ENCODE measurements around the gene ABCC6.
"Not testable (repeated sequence)": the region's sequence is repeated elsewhere in the genome, so short reads cannot be mapped to it uniquely, and the experiment has no call there.

The ABCC6 gene

DNA sequence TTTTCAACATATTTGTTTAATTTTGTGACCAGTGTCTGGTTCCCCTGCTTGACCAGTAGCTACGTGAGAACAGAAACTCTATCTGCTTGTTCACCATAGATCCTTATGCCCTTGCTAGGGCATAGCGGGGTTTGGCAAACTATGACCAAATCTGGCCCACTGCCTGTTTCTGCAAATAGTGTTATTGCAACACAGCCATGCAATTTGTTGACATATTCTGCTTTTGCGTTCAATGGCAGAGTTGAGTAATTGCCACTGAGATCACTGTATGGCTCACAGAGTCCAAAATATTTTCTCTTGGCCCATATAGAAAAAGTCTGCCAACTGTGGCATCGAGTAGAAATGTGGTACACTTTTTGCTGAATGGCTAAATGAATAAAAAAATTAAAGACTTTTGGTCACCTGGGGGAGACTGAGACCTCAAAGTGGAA, 9.4 kb downstream of the ABCC6 start:
- H3K9me3 ChIP-seq (ENCODE audit: control insufficient read depth, low read length); H3K9ac ChIP-seq (ENCODE audit: low read length); H3K36me3 ChIP-seq (ENCODE audit: control insufficient read depth, insufficient read depth, low read length); H3K4me3 ChIP-seq (ENCODE audit: low read length); H3K4me1 ChIP-seq (ENCODE audit: control insufficient read depth, insufficient read depth, low read length); H3K27me3 ChIP-seq (ENCODE audit: control insufficient read depth, insufficient read depth, low read length): not testable (repeated sequence)

GRCh38 chr16:16211404-16211803, 11.9 kb downstream of the ABCC6 start:
- not testable (repeated sequence) for H3K9me3 ChIP-seq (ENCODE audit: control insufficient read depth, low read length); H3K9ac ChIP-seq (ENCODE audit: low read length); H3K4me3 ChIP-seq (ENCODE audit: low read length); H3K4me1 ChIP-seq (ENCODE audit: control insufficient read depth, insufficient read depth, low read length); H3K36me3 ChIP-seq (ENCODE audit: control insufficient read depth, insufficient read depth, low read length); H3K27me3 ChIP-seq (ENCODE audit: control insufficient read depth, insufficient read depth, low read length)

GRCh38 chr16:16208461-16208860, 14.8 kb downstream of the ABCC6 start:
- H3K27me3 ChIP-seq (ENCODE audit: control insufficient read depth, insufficient read depth, low read length); H3K4me3 ChIP-seq (ENCODE audit: low read length); H3K9me3 ChIP-seq (ENCODE audit: control insufficient read depth, low read length); H3K4me1 ChIP-seq (ENCODE audit: control insufficient read depth, insufficient read depth, low read length); H3K9ac ChIP-seq (ENCODE audit: low read length); H3K36me3 ChIP-seq (ENCODE audit: control insufficient read depth, insufficient read depth, low read length): not testable (repeated sequence)

GRCh38 chr16:16207787-16208334, 15.4 kb downstream of the ABCC6 start:
- not testable (repeated sequence) for H3K9ac ChIP-seq (ENCODE audit: low read length); H3K36me3 ChIP-seq (ENCODE audit: control insufficient read depth, insufficient read depth, low read length); H3K4me3 ChIP-seq (ENCODE audit: low read length); H3K27me3 ChIP-seq (ENCODE audit: control insufficient read depth, insufficient read depth, low read length); H3K9me3 ChIP-seq (ENCODE audit: control insufficient read depth, low read length); H3K4me1 ChIP-seq (ENCODE audit: control insufficient read depth, insufficient read depth, low read length)

- H3K36me3 ChIP-seq (ENCODE audit: control insufficient read depth, insufficient read depth, low read length); H3K9ac ChIP-seq (ENCODE audit: low read length); H3K4me1 ChIP-seq (ENCODE audit: control insufficient read depth, insufficient read depth, low read length); H3K9me3 ChIP-seq (ENCODE audit: control insufficient read depth, low read length); H3K4me3 ChIP-seq (ENCODE audit: low read length); H3K27me3 ChIP-seq (ENCODE audit: control insufficient read depth, insufficient read depth, low read length): not testable (repeated sequence)
Measured at GRCh38 chr16:16207097-16207786, 16.1 kb downstream of the ABCC6 start.

DNA sequence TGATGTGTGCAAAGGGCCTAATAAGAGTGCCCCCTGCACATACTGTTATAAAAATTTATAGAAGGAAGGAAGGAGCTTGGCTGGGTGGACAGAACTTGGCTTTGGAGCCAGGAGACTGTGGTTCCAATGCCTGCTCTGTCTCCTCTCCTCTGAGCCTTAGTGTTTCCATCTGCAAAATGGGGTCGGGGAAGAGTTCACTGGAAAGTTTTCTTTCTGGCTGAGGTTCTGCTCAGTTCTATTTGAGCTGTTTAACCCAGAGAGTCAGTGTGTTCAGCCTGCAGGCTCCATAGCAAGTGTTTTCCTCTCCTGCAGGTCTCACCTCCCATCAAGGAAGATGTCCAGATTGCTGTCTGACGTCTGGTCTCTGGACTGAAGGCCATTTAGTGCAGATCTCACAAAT, 17.4 kb downstream of the ABCC6 start:
- not testable (repeated sequence) for H3K9me3 ChIP-seq (ENCODE audit: control insufficient read depth, low read length); H3K4me1 ChIP-seq (ENCODE audit: control insufficient read depth, insufficient read depth, low read length); H3K4me3 ChIP-seq (ENCODE audit: low read length); H3K27me3 ChIP-seq (ENCODE audit: control insufficient read depth, insufficient read depth, low read length); H3K9ac ChIP-seq (ENCODE audit: low read length); H3K36me3 ChIP-seq (ENCODE audit: control insufficient read depth, insufficient read depth, low read length)

DNA sequence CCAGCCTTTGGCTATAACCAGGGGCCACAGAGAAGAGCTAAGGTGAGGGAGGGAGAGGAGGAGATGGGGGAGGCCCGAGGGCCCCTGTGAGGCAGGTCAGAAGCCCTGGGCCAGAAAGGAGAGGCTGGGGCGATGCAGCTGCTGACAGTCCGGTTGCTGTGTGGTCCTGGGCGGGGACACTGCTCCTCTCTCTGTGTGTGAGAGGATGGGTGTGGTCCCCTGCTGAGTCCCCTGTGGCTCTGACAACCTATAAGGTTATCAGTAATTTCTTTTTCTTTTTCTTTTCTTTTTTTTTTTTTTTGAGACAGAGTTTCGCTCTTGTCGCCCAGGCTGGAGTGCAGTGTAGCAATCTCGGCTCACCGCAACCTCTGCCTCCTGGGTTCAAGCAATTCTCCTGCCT, 18.7 kb downstream of the ABCC6 start:
- H3K9me3 ChIP-seq (ENCODE audit: control insufficient read depth, low read length); H3K4me1 ChIP-seq (ENCODE audit: control insufficient read depth, insufficient read depth, low read length); H3K36me3 ChIP-seq (ENCODE audit: control insufficient read depth, insufficient read depth, low read length); H3K9ac ChIP-seq (ENCODE audit: low read length); H3K4me3 ChIP-seq (ENCODE audit: low read length); H3K27me3 ChIP-seq (ENCODE audit: control insufficient read depth, insufficient read depth, low read length): not testable (repeated sequence)

GRCh38 chr16:16203494-16203893, 19.8 kb downstream of the ABCC6 start:
- H3K9me3 ChIP-seq (ENCODE audit: control insufficient read depth, low read length); H3K4me3 ChIP-seq (ENCODE audit: low read length); H3K27me3 ChIP-seq (ENCODE audit: control insufficient read depth, insufficient read depth, low read length); H3K36me3 ChIP-seq (ENCODE audit: control insufficient read depth, insufficient read depth, low read length); H3K9ac ChIP-seq (ENCODE audit: low read length); H3K4me1 ChIP-seq (ENCODE audit: control insufficient read depth, insufficient read depth, low read length): not testable (repeated sequence)

DNA sequence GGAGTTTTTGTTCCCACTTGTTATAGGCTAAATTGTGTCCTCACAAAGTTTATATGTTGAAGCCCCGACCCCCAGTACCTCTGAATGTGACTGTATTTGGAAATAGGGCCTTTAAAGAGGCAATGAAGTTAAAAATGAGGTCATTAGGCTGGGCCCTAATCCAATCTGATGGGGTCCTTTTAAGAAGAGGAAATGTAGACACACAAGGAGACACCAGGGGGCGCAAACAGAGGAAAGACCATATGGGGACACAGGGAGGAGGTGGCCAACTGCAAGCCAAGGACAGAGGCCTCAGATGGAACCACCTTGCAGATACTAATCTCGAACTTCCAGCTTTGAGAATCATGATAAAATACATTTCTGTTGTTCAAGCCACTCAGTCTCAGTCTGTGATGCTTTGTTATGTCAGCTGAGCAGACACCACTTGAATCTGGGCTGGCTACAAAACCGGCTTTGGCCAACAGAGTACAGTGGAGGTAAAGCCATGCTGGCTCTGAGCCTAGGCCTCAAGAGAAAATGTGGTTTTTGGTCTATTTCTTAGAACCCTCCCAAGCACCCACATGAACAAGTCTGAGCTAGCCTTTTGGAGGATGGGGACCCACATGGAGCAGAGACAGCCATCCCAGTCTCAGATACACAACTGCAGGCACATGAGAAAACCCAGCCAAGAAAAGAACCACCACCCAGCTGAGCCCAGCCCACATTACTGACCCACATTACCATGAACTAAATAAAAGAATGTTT, 20.7 kb downstream of the ABCC6 start:
- H3K4me3 ChIP-seq (ENCODE audit: low read length); H3K9me3 ChIP-seq (ENCODE audit: control insufficient read depth, low read length); H3K4me1 ChIP-seq (ENCODE audit: control insufficient read depth, insufficient read depth, low read length); H3K36me3 ChIP-seq (ENCODE audit: control insufficient read depth, insufficient read depth, low read length); H3K9ac ChIP-seq (ENCODE audit: low read length); H3K27me3 ChIP-seq (ENCODE audit: control insufficient read depth, insufficient read depth, low read length): not testable (repeated sequence)

DNA sequence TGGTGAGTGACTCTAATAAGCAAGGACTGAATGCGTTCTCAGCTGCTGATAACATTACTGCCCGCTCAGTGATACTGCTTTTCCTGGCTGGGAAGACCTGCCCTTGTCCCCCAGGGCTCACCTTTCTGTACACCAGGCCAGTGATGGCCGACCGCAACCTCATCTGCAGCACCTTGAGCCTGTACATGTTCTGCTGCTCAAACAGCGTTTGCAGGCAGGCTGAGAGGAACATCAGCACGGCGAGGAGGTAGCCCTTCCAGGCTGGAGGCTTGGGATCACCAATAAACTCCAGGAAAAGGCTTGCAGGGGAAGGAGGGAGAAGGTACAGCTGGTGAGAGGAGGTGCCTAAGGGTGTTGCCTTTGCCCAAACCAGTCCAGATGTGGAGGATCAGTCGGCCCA, 21.4 kb downstream of the ABCC6 start:
- H3K9me3 ChIP-seq (ENCODE audit: control insufficient read depth, low read length); H3K4me1 ChIP-seq (ENCODE audit: control insufficient read depth, insufficient read depth, low read length); H3K4me3 ChIP-seq (ENCODE audit: low read length); H3K27me3 ChIP-seq (ENCODE audit: control insufficient read depth, insufficient read depth, low read length); H3K36me3 ChIP-seq (ENCODE audit: control insufficient read depth, insufficient read depth, low read length); H3K9ac ChIP-seq (ENCODE audit: low read length): not testable (repeated sequence)

- not testable (repeated sequence) for H3K27me3 ChIP-seq (ENCODE audit: control insufficient read depth, insufficient read depth, low read length); H3K36me3 ChIP-seq (ENCODE audit: control insufficient read depth, insufficient read depth, low read length); H3K4me1 ChIP-seq (ENCODE audit: control insufficient read depth, insufficient read depth, low read length); H3K9ac ChIP-seq (ENCODE audit: low read length); H3K4me3 ChIP-seq (ENCODE audit: low read length); H3K9me3 ChIP-seq (ENCODE audit: control insufficient read depth, low read length)
Measured at GRCh38 chr16:16200391-16200790, 22.9 kb downstream of the ABCC6 start.

DNA sequence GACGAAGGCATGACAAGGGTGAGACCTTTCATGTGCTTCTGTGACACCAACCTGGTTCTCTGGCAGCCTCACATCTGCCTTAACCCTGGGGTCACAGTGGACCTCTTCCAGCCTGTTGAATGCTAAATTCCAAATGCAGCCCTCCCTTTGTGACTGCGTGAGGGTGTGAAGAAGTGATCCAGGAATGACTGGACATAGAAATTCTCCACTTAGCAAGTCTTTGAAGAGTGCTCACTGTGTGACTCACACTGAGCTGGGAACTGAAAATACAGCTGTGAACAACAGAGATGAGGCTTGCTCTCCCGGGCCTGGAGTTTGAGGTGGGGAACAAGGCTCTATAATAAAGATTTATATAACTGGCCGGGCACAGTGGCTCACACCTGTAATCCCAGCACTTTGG, 23.9 kb downstream of the ABCC6 start:
- H3K36me3 ChIP-seq (ENCODE audit: control insufficient read depth, insufficient read depth, low read length); H3K9me3 ChIP-seq (ENCODE audit: control insufficient read depth, low read length); H3K4me3 ChIP-seq (ENCODE audit: low read length); H3K27me3 ChIP-seq (ENCODE audit: control insufficient read depth, insufficient read depth, low read length); H3K9ac ChIP-seq (ENCODE audit: low read length); H3K4me1 ChIP-seq (ENCODE audit: control insufficient read depth, insufficient read depth, low read length): not testable (repeated sequence)
